HG02840 (cell line): Measurements from ENCODE around the gene ITPK1.

Experiments
- ATAC-seq: cut with Tn5 transposase; IDR thresholded peaks from one replicate; pipeline ENCODE4 v1.9.1; 2021; ENCODE audit warnings: mild to moderate bottlenecking, moderate library complexity, moderate number of reproducible peaks; ENCODE audit not compliant: unreplicated experiment, low FRiP score

The ITPK1 gene

DNA sequence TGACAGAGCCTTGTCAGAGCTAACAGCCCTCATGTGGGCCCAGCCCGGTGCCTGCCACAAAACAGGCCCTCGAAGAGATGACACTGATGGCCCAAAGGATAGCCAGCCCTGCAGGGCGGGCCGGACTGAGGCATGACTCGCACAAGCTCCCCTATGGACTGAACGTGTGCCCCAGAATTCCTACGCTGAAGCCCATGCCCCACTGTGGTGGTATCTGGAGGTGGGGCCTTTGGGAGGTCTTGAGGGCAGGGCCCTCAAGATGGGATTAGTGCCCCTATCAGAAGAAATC, 154.2 kb downstream of the ITPK1 start:
- ATAC-seq: no peak

DNA sequence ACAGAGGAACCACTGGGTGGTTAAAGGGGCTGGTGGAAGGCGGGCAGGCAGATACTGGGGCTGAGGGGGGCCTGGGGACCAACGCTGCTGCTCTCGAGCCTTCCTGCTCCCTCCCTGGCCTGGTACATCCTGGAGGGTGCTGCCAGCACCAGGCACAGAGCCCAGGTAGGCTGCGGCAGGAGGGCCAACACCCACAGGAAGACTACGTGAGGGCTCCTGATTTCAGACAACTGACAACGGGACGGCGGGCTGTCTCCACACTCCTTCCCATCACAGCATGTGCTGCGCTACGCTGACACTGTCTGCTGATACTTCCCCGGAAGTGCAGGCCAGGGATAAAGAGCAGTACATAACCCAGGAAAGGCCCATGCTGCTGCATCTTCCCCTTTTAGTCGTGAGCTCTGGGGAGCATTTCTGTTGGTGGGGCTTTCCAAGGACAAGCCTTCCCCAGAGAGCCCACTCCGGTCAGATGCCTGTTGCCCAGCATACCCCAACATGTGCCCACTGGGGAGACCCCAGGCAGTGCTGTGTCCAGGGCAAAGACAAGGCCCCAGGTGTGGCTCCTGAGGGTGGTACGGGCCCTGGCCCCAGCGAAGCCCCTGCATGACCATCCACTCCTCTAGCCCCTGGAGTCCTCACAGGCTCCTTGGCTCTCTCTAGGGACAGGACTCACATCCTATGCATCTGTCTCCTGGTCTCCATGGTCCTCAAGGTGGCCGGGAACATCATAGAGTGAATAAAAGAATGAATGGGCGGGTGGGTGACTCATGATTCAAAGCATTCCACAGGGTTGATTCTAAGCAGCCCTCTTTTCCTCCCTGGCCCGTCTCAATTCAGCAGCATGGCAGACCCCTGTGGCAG, 154.8 kb downstream of the ITPK1 start:
- ATAC-seq: no peak

DNA sequence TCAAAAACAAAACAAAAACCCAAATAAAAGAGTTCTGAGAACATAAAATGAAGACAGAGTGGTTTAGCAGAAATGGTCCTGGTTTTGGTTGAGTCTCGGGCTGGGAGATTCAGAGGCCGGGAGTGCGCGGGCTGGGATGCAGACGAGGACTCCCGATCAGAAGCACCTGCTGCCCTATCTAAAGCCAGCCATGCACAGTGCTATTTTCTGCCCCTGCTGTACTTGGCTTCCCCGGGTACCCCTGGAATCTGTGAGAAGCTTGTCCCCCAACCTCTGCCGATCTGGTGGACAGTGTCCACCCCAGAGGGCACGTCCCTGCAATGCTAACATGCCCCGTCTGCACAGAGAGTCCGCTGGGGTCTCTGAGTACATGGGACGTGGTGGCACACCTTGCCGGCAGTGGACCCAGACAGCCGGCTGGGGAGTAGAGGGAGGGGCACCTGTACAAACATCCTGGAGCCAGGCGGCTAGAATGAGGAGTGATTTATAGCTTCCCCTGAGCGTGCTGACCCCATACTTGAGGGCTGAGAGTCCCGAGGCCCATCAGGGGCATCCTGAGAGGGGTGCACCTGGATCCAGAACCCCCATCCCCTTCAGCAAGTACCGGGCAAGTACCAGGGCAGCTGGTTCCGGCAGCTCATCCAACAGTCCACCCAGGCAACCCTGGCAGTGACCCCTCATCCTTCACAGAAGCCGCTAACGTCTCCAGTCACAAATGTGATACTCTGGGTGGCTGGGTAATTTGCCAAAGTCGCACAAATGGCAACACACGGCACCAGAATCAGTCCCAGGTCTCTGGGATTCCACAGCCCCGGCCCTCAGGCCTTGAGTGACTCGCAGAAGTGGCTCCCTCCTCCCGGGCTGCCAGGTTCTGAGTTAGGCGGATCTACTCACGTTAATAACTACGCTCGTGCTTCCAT, 155.7 kb downstream of the ITPK1 start:
- ATAC-seq: no peak

DNA sequence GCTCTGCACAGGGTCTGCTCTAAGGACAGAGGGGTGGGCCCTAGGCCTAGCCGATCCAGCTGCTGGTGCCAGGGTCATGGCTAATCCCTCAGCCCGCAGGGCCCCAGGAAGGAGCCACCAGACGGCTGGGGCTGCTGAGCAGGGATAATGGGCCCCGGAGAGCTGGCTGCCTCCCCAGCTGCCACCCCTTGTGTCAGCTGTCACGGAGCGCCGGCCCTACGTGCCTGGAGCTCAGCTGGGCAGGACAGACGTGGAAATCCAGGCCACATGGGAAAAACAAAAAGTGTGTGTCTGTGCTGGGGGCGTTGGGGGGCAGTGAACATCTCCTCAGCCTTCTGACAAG, 156.6 kb downstream of the ITPK1 start:
- ATAC-seq: no peak

DNA sequence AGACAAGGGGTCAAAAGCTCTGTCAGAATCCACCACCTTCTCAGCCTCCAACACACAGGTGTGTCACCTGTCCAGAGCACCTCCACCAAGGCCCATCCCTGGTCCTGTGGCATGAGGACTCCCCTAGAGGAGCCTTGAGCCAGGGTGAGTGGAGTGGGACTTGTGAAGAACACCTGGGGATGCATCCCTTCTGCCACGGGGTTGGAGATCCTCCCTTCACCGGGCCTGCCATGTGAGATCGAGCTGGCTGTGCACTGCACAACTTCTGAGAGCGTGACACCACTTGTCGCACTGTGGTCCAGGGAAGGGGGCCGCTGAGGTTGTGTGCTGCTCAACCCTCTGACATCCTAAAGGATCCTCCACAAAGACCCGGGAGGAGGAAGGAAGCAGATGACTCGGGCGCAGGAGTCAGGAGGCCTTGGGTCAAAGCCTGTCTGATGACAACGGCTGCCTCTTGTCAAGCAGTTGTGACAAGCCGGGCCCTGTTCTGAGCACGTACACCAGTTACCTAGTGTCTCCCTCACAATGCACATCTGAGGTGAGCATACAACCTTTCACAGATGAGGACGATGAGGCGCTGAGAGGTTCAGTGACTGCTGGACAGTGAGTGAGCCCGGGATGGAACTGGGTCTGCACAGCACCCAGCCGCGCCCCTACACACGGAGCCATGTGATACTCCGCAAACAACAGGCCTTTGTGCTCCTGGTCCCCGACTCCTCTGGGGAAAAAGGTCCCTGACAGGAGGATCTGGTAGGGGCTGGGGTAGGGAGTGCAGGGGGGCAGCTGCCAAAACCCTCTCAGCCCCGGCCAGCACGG, 157.1 kb downstream of the ITPK1 start:
- ATAC-seq: no peak

DNA sequence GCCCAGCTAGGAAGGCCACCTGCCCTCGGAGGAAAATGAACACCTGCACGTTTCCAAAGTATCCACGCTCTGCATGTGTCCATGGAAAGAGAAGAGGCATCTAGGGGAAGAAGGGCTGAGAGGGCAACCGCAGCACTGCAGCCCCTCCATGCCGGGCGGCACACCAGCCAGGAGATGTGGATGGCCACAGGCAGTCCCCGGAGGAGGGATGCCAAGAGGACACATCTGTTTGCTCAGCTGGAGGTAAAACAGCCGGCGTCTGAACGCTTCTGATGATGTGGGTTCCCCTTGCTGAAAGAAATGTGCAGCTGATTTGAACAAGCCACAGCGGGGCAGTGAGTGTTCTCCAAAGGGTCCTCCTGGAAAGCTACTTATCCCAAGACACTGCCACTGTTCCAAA, 158.8 kb downstream of the ITPK1 start:
- ATAC-seq: no peak

DNA sequence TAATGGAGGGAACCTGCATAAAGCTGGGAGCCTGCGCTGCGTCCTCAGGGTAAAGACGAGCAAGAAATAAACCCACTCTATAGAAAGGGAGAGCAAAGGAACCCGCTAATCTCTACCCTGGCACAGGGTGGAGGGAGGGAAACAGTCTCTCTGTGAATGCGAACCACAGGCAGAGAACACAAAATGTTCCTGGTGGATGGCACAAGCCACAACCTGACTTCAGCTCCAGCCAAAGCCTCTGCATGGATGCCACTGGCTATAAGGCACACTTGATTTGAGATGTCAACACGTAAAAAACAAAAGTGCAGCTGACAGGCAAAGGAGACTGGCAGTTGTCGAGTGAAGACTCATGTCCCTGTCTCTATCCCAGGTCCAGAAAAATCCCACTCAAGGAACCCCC, 160.3 kb downstream of the ITPK1 start:
- no peak for ATAC-seq

DNA sequence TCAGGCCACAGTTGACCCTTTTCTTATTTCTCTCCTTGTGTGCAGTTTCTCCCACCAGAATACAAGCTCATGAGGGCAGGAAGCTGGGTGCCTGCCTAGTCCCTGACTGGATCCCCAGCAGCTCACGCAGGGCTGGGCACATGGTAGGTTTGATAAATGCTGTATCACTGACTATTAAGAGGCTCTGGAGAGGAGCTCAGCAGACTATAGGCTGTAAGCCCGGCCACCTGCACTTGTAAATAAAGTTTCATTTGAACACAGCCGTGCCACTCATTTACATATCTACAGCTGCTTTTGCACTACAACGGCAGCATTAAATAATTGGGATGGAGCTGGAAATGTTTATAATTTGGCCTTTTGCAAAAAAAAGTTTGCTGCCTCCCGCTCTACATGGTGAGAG, 160.8 kb downstream of the ITPK1 start:
- ATAC-seq: no peak

DNA sequence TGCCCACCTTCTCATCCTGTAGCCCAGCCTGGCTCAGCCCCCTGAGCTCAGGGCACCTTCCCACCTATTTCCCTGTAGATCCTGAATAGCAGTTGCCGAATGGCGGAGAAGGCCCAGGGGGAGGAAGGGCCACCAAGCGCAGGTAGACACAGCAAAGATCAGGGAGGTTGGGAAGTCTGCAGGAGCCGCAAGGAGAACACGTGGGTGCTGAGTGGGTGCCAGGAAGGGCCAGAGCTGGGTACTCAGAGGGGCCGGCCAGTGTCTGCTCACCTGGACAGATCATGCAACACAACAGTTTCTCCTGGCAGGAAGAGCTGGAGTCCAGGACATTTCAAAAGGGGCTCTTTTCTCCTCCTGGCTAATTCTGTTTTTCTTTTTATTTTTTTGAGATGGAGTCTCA, 162.2 kb downstream of the ITPK1 start:
- ATAC-seq: no peak

DNA sequence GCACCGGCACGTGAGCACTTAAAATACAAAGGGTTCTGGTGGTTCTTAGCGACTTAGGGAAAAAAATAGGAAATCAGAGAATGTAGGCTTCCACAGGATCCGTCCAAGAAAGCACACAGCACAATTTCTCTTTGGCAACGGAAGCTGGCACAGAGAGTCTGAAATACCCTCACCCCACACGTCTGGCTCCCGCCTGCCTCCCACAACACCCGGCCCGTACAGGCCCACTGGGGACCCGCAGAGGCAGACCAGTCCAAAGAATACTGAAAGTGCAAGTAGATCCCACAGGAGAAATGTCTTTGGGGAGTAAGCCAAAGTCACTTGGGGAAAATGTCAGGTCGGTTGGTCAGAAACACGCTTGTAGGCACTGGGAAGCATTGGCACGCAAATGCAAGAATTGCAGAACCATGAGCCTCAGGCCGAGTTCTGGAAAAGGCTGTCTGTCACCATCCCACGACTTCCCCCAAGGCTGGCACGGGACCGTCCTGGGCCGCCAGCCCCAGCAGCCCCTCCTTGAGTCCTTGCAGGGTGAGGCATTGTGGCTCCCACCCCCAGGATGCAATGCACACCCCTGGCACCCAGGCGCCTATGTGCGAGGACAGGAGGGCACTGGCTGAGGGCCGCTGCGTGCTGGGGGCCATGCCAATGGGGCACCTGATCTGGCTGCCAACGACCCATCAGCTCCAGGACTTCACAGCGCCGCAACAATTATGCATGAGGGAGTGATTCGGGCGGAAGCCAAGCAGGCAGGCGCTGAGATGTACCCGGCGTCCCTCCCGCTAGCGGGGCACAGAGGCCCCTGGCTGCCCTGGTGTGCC, 163.0 kb downstream of the ITPK1 start:
- ATAC-seq: no peak

DNA sequence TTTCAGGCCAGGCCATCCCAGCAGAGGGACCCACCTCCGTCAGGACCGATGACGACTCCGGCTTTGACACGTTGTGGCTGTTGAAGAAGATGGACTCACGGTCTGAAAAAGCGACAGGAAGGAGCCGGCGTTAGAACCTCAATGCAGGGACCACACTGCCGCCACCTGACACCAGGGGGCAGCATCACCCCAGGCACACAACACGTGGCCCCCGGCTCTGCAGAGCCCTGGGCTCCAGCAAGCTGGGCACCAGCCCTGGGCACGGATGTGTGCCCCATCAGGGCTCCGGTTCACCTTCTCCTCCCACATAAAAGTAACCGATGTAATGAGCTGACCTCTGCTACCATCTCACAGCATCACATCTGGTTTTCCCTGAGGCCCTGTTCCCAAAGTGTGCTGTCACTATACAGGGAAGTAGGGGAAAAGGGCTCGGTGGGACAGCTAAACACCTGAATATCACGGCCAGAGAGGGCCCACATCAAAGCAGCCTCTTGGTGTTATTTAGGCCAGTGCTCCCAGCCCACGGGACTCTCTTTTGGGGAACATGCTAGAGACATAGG, 163.7 kb downstream of the ITPK1 start:
- peak; percentile 71 for ATAC-seq

DNA sequence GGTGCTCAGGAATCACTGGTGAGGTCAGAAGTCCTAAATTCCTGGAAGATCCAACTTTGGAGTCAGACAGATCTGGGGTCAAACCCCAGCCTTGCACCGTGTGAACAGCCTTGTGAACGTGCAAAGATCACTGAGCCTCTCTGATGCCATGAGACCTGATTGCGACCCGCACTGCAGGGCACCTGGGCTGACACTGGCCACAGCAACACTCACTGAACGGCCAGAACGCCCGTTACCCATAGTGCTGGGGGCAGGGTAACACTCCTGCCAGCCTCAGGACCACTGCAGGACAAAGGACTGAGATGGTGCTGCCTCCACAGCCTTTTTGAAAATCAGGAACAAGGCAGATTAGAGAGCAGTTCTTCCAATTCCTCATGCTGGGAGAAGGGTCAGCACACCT, 164.5 kb downstream of the ITPK1 start:
- no peak for ATAC-seq

DNA sequence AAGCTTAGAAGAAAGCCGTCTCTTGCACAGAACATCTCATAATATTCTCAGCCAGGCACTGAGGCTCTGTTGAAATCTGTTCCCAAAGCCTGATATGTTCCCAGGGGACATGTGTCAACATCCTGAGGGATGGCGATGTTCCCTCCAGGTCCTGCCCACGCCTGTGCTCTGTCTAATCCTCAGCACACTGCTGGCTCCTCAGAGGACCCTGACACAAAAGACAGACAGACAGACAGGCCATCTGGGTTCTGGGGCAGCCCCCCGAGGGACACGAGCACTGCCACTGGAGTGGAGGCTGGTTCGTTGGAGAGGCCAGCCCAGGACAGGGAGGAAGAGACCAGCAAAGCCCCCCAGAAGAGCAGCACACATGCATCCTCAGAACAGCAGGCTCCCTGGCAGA, 165.0 kb downstream of the ITPK1 start:
- no peak for ATAC-seq

DNA sequence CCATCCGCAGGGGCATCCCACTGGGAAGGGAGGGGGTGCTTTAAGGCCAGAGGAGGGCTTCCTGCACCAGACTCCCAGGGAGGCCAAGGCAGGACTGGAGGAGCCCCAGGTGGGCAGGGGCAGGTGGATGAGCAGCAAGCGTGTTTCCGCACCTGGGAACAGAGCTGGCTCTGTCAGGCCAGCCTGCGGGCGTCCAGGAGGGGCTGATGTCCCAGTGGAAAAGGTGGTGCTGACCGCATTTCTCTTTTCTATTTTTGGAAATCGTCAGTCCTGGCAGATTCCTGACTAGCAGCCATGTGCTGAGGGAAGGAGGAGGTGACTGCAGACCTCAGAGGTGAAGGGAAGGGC, 165.6 kb downstream of the ITPK1 start:
- no peak for ATAC-seq

DNA sequence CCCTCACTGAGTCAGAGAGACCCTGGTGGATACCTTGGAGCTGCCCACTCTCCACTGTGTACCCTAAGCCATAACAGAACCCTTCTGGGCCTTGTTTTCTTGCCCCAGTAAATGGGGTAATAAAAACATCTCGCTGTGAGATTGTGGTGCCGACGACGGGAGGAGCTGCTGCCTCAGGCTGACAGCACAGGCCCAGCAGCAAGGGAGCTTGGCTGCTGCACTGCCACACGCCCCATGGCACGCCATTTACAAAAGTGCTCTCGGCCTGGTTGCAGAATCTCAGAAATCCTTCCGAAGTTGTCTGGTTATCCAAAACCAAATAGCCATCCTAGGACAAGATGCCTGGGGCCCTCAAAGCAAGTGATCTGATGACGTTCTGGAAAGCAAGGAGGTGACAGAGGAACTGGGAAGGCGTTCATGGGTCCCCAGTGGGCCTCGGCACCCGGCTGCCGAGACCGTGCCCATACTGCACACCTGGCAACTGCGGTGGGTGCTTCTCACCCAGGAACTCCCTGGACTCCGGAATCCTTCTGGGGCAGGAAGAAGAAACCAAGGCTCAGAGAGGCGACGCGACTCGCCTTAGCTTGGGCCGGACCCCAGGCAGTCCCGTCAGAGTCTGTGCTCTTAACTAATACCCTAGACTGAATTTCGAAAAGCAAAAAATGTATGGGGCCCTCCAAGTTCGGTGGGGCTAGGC, 166.1 kb downstream of the ITPK1 start:
- no peak for ATAC-seq

DNA sequence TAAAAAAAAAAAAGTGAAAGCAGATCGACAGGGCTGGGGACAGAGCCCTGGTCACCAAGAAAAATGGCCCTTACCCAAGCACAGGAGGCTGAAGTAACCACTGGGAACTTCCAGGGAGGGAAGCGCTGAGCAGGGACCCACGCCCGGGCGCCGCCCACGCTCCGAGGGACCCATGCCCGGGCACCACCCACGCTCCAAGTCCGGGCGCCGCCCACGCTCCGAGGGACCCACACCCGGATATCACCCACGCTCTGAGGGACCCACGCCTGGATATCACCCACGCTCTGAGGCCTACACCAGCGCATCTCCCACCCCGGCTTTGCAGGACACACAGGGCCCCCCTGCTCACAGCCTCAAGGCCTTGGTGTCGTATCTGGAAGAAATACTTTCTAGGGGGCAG, 167.1 kb downstream of the ITPK1 start:
- ATAC-seq: no peak

DNA sequence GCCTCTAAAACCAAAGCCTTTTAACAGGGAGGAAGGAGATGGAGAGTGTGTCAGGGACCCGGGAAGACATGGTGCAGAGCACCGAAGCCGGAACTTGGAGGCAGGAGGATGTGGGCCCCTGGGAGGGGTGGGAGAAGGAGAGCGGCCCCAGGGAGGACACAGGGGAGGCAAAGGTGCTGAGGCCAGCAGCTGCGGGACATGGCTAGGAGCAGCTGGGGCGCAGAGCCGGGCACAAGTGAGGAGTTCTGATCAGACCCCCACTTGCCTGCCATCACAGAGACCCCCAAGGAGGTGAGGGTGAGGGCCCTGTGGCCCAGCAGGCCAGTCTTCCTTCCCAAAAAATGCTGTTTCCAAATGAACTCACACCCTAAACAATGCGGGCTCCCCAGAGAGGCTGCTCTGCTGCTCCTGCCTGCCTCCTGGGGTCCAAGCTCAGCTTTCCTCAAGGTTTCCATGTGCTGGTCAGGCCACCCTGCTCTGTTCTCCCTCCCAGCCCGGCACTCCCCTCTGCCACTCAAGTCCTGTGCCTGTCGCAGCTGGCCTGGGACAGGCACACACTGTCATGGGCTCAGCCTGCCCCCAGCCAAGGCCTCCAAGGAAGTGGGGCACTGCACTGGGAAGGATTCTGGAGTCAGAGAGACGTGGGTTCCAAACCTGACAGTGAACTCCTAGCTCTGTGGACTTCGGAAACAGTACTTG, 168.7 kb downstream of the ITPK1 start:
- ATAC-seq: no peak

DNA sequence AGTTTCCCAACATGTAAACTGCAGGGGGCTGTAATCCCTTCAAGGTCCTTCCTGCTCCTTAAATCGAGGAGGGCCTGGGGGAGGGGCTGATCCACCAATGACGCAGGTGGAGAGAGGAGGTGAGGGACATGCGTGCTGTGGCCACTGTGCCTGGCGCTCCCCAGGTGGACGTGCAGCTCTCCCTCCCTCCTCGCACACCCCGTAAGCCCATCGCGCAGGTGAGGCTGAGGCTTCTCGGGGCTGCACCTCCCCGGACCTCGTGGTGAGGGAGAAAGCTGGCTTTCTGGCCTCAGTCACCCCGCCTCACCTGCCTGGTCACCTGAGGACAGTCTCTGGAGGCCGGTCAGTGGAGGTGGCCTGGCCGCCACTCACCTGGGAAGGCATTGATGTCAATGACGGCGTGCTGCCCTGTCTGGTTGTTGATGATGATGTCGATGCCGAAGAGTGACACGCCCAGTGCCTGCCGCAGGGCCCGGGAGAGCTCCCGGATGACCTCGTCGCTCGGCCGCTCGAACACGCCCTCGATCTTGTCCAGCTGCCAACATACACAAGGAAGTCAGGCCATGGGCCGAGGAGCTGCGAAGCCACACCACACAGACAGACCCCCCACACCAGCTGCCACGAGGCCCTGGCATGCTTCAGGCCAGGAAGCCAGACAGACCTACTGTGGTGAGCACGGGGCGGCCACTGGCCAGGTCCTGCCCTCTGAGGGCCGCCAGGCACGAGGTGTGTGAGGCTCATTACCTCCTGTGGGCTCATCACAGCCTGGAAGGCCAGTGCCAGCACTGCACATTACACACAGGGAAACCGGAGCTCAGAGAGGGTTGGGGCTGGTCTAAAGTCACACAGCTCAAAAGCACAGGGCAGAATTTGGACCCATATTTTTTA, 169.5 kb downstream of the ITPK1 start:
- no peak for ATAC-seq
